HG03378 (cell line): ENCODE data around the gene BPTF.
"Not testable (repeated sequence)": the region's sequence is repeated elsewhere in the genome, so short reads cannot be mapped to it uniquely, and the experiment has no call there.

Source experiments
- ATAC-seq: cut with Tn5 transposase; IDR thresholded peaks from one replicate; pipeline ENCODE4 v1.9.1; 2021; ENCODE audit warnings: mild to moderate bottlenecking, moderate library complexity; ENCODE audit not compliant: unreplicated experiment

Gene BPTF

GRCh38 chr17:67833946-67834631, 8.8 kb downstream of the BPTF start:
- ATAC-seq: no peak

- ATAC-seq: no peak
Observed at GRCh38 chr17:67834634-67835033, 9.3 kb downstream of the BPTF start.

GRCh38 chr17:67836205-67836987, 11.1 kb downstream of the BPTF start:
- ATAC-seq: no peak

GRCh38 chr17:67837965-67838364, 12.7 kb downstream of the BPTF start:
- no peak for ATAC-seq

GRCh38 chr17:67838538-67838937, 13.2 kb downstream of the BPTF start:
- no peak for ATAC-seq

- ATAC-seq: no peak
Observed at GRCh38 chr17:67841992-67842391, 16.7 kb downstream of the BPTF start.

GRCh38 chr17:67842648-67843047, 17.3 kb downstream of the BPTF start:
- no peak for ATAC-seq

- ATAC-seq: no peak
Observed at GRCh38 chr17:67845374-67845773, 20.1 kb downstream of the BPTF start.

GRCh38 chr17:67848189-67848588, 22.9 kb downstream of the BPTF start:
- not testable (repeated sequence) for ATAC-seq

GRCh38 chr17:67848846-67849245, 23.5 kb downstream of the BPTF start:
- not testable (repeated sequence) for ATAC-seq

GRCh38 chr17:67850991-67851631, 25.8 kb downstream of the BPTF start:
- no peak for ATAC-seq

GRCh38 chr17:67853703-67854102, 28.4 kb downstream of the BPTF start:
- ATAC-seq: no peak

GRCh38 chr17:67854378-67854777, 29.1 kb downstream of the BPTF start:
- no peak for ATAC-seq

GRCh38 chr17:67855504-67856324, 30.4 kb downstream of the BPTF start:
- ATAC-seq: no peak

- not testable (repeated sequence) for ATAC-seq
Observed at GRCh38 chr17:67856402-67856801, 31.1 kb downstream of the BPTF start.

GRCh38 chr17:67862614-67863217, 37.4 kb downstream of the BPTF start:
- no peak for ATAC-seq

- ATAC-seq: peak; percentile 61
Observed at GRCh38 chr17:67863624-67864247, 38.4 kb downstream of the BPTF start.

- ATAC-seq: no peak
Observed at GRCh38 chr17:67865438-67865837, 40.1 kb downstream of the BPTF start.

GRCh38 chr17:67867591-67867990, 42.3 kb downstream of the BPTF start:
- ATAC-seq: no peak

GRCh38 chr17:67868176-67868575, 42.9 kb downstream of the BPTF start:
- no peak for ATAC-seq
